ENCODE data around the gene RRP15.
"Not testable (repeated sequence)": the region's sequence is repeated elsewhere in the genome, so short reads cannot be mapped to it uniquely, and the experiment has no call there.

Gene RRP15

GRCh38 chr1:218315638-218316037 lies 30.5 kb downstream of the RRP15 start:
- no peak overlapping the region for H3K9ac ChIP-seq (ENCODE audit: low read length)

GRCh38 chr1:218317061-218317460 lies 32.0 kb downstream of the RRP15 start:
- Histone ChIP-seq H3K9me3 (ENCODE audit: control insufficient read depth, insufficient read depth, low read depth, low read length) (no peaks in the 10 kb centered on the region), H3K36me3 (ENCODE audit: control insufficient read depth, insufficient read depth, low read length) (peaks cover 6% of the 10 kb centered on the region), H3K4me1 (ENCODE audit: control insufficient read depth, insufficient read depth, low read length) (peaks cover 9% of the 10 kb centered on the region; the same call in 1 of the 2 replicates), H3K27ac (ENCODE audit: low read depth, low read length) (no peak overlapping the region; the same call in 1 of the 2 replicates), H3K9ac (ENCODE audit: low read length) (no peak overlapping the region), H3K4me3 (ENCODE audit: low read depth, low read length) (no peak overlapping the region), H3K27me3 (ENCODE audit: control insufficient read depth, insufficient read depth, low read length) (no peaks in the 10 kb centered on the region)

More at GRCh38 chr1:218315638-218316037, 30.5 kb downstream of the RRP15 start:
- no peaks in the 10 kb centered on the region for H3K9me3 ChIP-seq (ENCODE audit: control insufficient read depth, insufficient read depth, low read depth, low read length)
- no peak overlapping the region for H3K27ac ChIP-seq (ENCODE audit: low read depth, low read length)
- H3K36me3 ChIP-seq (ENCODE audit: control insufficient read depth, insufficient read depth, low read length) = peaks cover 9% of the 10 kb centered on the region
- no peaks in the 10 kb centered on the region for H3K27me3 ChIP-seq (ENCODE audit: control insufficient read depth, insufficient read depth, low read length)
- H3K4me3 ChIP-seq (ENCODE audit: low read depth, low read length) = no peak overlapping the region
- H3K4me1 ChIP-seq (ENCODE audit: control insufficient read depth, insufficient read depth, low read length) = peaks cover 9% of the 10 kb centered on the region; the same call in 1 of the 2 replicates

GRCh38 chr1:218320182-218320581 lies 35.1 kb downstream of the RRP15 start:
- not testable (repeated sequence) for H3K36me3 ChIP-seq (ENCODE audit: control insufficient read depth, insufficient read depth, low read length); H3K4me3 ChIP-seq (ENCODE audit: low read depth, low read length); H3K27ac ChIP-seq (ENCODE audit: low read depth, low read length); H3K9me3 ChIP-seq (ENCODE audit: control insufficient read depth, insufficient read depth, low read depth, low read length); H3K4me1 ChIP-seq (ENCODE audit: control insufficient read depth, insufficient read depth, low read length); H3K9ac ChIP-seq (ENCODE audit: low read length); H3K27me3 ChIP-seq (ENCODE audit: control insufficient read depth, insufficient read depth, low read length)

GRCh38 chr1:218322762-218323161 lies 37.7 kb downstream of the RRP15 start:
- Histone ChIP-seq H3K36me3 (ENCODE audit: control insufficient read depth, insufficient read depth, low read length) (peaks cover 9% of the 10 kb centered on the region), H3K4me3 (ENCODE audit: low read depth, low read length) (no peak overlapping the region)

DNA sequence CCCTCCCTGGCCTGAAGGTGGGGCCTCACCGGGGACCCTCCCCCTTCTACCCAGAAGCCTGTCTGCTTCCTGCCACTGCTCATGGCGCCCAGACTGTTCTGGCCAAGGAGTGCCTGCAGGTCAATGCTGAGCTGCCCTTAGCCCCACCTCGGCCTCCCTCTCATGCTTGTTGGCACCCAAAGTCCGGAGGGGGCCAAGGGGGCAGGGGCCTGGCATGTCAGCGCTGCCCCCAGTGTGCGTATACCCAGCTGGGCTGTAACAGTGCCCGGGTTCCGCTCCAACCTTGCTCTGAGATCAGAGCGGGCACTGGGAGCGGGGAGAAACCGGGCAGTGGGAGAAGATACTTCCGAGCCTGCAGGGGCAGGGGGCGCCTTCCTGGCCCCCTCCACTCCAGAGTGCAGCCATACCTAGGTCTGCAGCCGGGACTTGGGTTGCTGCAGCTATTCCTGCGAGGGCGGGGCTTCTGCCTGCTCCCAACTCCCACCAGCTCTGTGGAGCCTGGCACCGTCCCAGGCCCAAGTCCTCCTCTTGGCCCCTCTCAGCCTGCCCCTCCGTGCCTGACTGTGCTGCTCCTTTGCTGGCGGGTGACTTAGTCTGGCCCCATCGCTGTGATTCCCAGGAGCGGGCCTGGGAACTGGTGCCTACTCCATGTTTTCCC lies 38.6 kb downstream of the RRP15 start:
- Histone ChIP-seq H3K27ac (ENCODE audit: low read depth, low read length) (no peak overlapping the region), H3K27me3 (ENCODE audit: control insufficient read depth, insufficient read depth, low read length) (no peaks in the 10 kb centered on the region), H3K9ac (ENCODE audit: low read length) (no peak overlapping the region), H3K4me1 (ENCODE audit: control insufficient read depth, insufficient read depth, low read length) (no peaks in the 10 kb centered on the region), H3K9me3 (ENCODE audit: control insufficient read depth, insufficient read depth, low read depth, low read length) (no peaks in the 10 kb centered on the region), H3K36me3 (ENCODE audit: control insufficient read depth, insufficient read depth, low read length) (peaks cover 9% of the 10 kb centered on the region), H3K4me3 (ENCODE audit: low read depth, low read length) (no peak overlapping the region)

More at GRCh38 chr1:218322762-218323161, 37.7 kb downstream of the RRP15 start:
- H3K9ac ChIP-seq (ENCODE audit: low read length) = no peak overlapping the region
- H3K27me3 ChIP-seq (ENCODE audit: control insufficient read depth, insufficient read depth, low read length) = no peaks in the 10 kb centered on the region
- no peaks in the 10 kb centered on the region for H3K9me3 ChIP-seq (ENCODE audit: control insufficient read depth, insufficient read depth, low read depth, low read length)
- H3K27ac ChIP-seq (ENCODE audit: low read depth, low read length) = no peak overlapping the region
- no peaks in the 10 kb centered on the region for H3K4me1 ChIP-seq (ENCODE audit: control insufficient read depth, insufficient read depth, low read length)

GRCh38 chr1:218324226-218324580 lies 39.1 kb downstream of the RRP15 start:
- Histone ChIP-seq H3K9ac (ENCODE audit: low read length) (no peak overlapping the region), H3K36me3 (ENCODE audit: control insufficient read depth, insufficient read depth, low read length) (peaks cover 9% of the 10 kb centered on the region), H3K9me3 (ENCODE audit: control insufficient read depth, insufficient read depth, low read depth, low read length) (no peaks in the 10 kb centered on the region), H3K27me3 (ENCODE audit: control insufficient read depth, insufficient read depth, low read length) (no peaks in the 10 kb centered on the region), H3K27ac (ENCODE audit: low read depth, low read length) (no peak overlapping the region), H3K4me1 (ENCODE audit: control insufficient read depth, insufficient read depth, low read length) (no peaks in the 10 kb centered on the region), H3K4me3 (ENCODE audit: low read depth, low read length) (no peak overlapping the region)

DNA sequence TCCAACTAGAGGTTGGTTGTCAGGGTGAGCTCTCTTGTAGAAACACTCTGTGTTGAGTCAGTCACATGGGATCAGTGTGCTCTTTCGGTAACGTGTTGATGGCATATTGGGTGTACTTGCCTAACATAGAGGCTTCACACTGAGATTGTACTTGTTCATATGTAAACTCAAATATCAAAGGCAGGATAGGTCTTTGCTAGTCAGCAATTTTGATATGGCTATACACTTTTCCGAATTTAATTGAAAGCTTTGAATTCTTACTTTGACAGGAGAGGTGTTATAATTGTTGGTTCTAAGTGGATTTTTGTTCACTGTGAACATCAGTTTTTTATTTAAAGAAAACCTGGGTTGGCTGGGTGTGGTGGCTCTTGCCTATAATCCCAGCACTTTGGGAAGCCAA lies 43.7 kb downstream of the RRP15 start:
- Histone ChIP-seq H3K27ac (ENCODE audit: low read depth, low read length) (no peak overlapping the region), H3K27me3 (ENCODE audit: control insufficient read depth, insufficient read depth, low read length) (no peaks in the 10 kb centered on the region), H3K4me3 (ENCODE audit: low read depth, low read length) (no peak overlapping the region), H3K9me3 (ENCODE audit: control insufficient read depth, insufficient read depth, low read depth, low read length) (no peaks in the 10 kb centered on the region), H3K9ac (ENCODE audit: low read length) (no peak overlapping the region), H3K36me3 (ENCODE audit: control insufficient read depth, insufficient read depth, low read length) (peaks cover 12% of the 10 kb centered on the region), H3K4me1 (ENCODE audit: control insufficient read depth, insufficient read depth, low read length) (no peaks in the 10 kb centered on the region)

GRCh38 chr1:218330043-218330623 lies 45.0 kb downstream of the RRP15 start:
- Histone ChIP-seq H3K27me3 (ENCODE audit: control insufficient read depth, insufficient read depth, low read length) (no peaks in the 10 kb centered on the region), H3K36me3 (ENCODE audit: control insufficient read depth, insufficient read depth, low read length) (peaks cover 11% of the 10 kb centered on the region), H3K9me3 (ENCODE audit: control insufficient read depth, insufficient read depth, low read depth, low read length) (no peaks in the 10 kb centered on the region), H3K4me1 (ENCODE audit: control insufficient read depth, insufficient read depth, low read length) (no peaks in the 10 kb centered on the region), H3K27ac (ENCODE audit: low read depth, low read length) (no peak overlapping the region), H3K4me3 (ENCODE audit: low read depth, low read length) (no peak overlapping the region), H3K9ac (ENCODE audit: low read length) (no peak overlapping the region)

- Histone ChIP-seq H3K4me1 (ENCODE audit: control insufficient read depth, insufficient read depth, low read length) (peaks cover 7% of the 10 kb centered on the region; the same call in 1 of the 2 replicates), H3K9me3 (ENCODE audit: control insufficient read depth, insufficient read depth, low read depth, low read length) (no peaks in the 10 kb centered on the region), H3K4me3 (ENCODE audit: low read depth, low read length) (no peak overlapping the region), H3K27me3 (ENCODE audit: control insufficient read depth, insufficient read depth, low read length) (no peaks in the 10 kb centered on the region), H3K36me3 (ENCODE audit: control insufficient read depth, insufficient read depth, low read length) (peaks cover 11% of the 10 kb centered on the region), H3K9ac (ENCODE audit: low read length) (no peak overlapping the region), H3K27ac (ENCODE audit: low read depth, low read length) (no peak overlapping the region)
Observed at GRCh38 chr1:218332416-218332815, 47.3 kb downstream of the RRP15 start.

GRCh38 chr1:218336328-218336727 lies 51.2 kb downstream of the RRP15 start:
- Histone ChIP-seq H3K4me1 (ENCODE audit: control insufficient read depth, insufficient read depth, low read length) (peaks cover 10% of the 10 kb centered on the region), H3K9me3 (ENCODE audit: control insufficient read depth, insufficient read depth, low read depth, low read length) (no peaks in the 10 kb centered on the region), H3K27ac (ENCODE audit: low read depth, low read length) (no peak overlapping the region), H3K36me3 (ENCODE audit: control insufficient read depth, insufficient read depth, low read length) (peaks cover 6% of the 10 kb centered on the region), H3K9ac (ENCODE audit: low read length) (no peak overlapping the region), H3K4me3 (ENCODE audit: low read depth, low read length) (no peak overlapping the region), H3K27me3 (ENCODE audit: control insufficient read depth, insufficient read depth, low read length) (no peaks in the 10 kb centered on the region)

DNA sequence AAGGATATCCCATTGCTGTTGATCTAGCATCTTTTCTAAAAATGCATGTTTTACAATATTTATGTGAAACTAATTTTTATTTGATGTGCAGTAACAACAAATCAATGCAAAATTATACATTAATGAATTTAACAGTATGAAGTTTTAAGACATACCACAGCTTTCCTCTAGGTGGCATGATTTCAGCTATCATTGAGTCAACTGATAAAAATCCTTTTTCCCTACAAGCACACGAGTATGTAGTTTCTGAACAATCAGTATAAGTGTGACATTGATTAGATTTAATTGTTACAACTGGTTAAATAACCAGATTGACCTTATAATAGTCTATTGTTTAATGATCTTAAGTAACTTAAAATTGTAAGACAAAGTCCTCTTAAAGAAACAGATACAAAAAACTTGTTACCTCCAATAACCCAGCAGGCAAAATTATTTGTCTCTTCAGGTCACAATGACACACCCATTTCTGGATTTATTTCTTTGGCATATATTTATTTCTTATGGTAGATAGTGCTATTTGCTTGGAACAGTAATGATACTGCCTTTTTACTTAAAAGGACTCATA lies 54.3 kb downstream of the RRP15 start:
- Histone ChIP-seq H3K27me3 (ENCODE audit: control insufficient read depth, insufficient read depth, low read length) (peaks cover 11% of the 10 kb centered on the region), H3K36me3 (ENCODE audit: control insufficient read depth, insufficient read depth, low read length) (no peaks in the 10 kb centered on the region), H3K9me3 (ENCODE audit: control insufficient read depth, insufficient read depth, low read depth, low read length) (no peaks in the 10 kb centered on the region), H3K9ac (ENCODE audit: low read length) (no peak overlapping the region), H3K27ac (ENCODE audit: low read depth, low read length) (no peak overlapping the region), H3K4me3 (ENCODE audit: low read depth, low read length) (no peak overlapping the region), H3K4me1 (ENCODE audit: control insufficient read depth, insufficient read depth, low read length) (peaks cover 10% of the 10 kb centered on the region)

Measured in HUES6 (cell line).